ENCODE results near the gene CALR3.
A peak's percentile ranks its signal among the peaks of the same experiment; 100 is the strongest.
"Not testable (repeated sequence)": the region's sequence is repeated elsewhere in the genome, so short reads cannot be mapped to it uniquely, and the experiment has no call there.

Gene CALR3

GRCh38 chr19:16496613-16496983, 631 bp upstream of the CALR3 start:
- DNase-seq (ENCODE audit: low spot score) = peak; percentile 9

GRCh38 chr19:16486476-16486875, 9.5 kb downstream of the CALR3 start:
- DNase-seq (ENCODE audit: low spot score) = not testable (repeated sequence)

- no peak for DNase-seq (ENCODE audit: low spot score)
Observed at GRCh38 chr19:16482745-16483144, 13.2 kb downstream of the CALR3 start.

GRCh38 chr19:16477311-16477710, 18.7 kb downstream of the CALR3 start:
- DNase-seq (ENCODE audit: low spot score) = no peak

- no peak for DNase-seq (ENCODE audit: low spot score)
Observed at GRCh38 chr19:16476401-16476800, 19.6 kb downstream of the CALR3 start.

GRCh38 chr19:16473875-16474392, 22.0 kb downstream of the CALR3 start:
- no peak for DNase-seq (ENCODE audit: low spot score)

GRCh38 chr19:16472992-16473391, 23.0 kb downstream of the CALR3 start:
- DNase-seq (ENCODE audit: low spot score) = no peak

- DNase-seq (ENCODE audit: low spot score) = not testable (repeated sequence)
Observed at GRCh38 chr19:16472559-16472899, 23.4 kb downstream of the CALR3 start.

- DNase-seq (ENCODE audit: low spot score) = peak; percentile 26
Observed at GRCh38 chr19:16470911-16471811, 24.8 kb downstream of the CALR3 start.

GRCh38 chr19:16470541-16470910, 25.4 kb downstream of the CALR3 start:
- DNase-seq (ENCODE audit: low spot score) = no peak

GRCh38 chr19:16467581-16467980, 28.4 kb downstream of the CALR3 start:
- DNase-seq (ENCODE audit: low spot score) = no peak

GRCh38 chr19:16466802-16467427, 29.1 kb downstream of the CALR3 start:
- DNase-seq (ENCODE audit: low spot score) = not testable (repeated sequence)

GRCh38 chr19:16465239-16465638, 30.7 kb downstream of the CALR3 start:
- DNase-seq (ENCODE audit: low spot score) = no peak

- no peak for DNase-seq (ENCODE audit: low spot score)
Observed at GRCh38 chr19:16463991-16464575, 31.9 kb downstream of the CALR3 start.

GRCh38 chr19:16463341-16463990, 32.5 kb downstream of the CALR3 start:
- no peak for DNase-seq (ENCODE audit: low spot score)

GRCh38 chr19:16462757-16463250, 33.2 kb downstream of the CALR3 start:
- no peak for DNase-seq (ENCODE audit: low spot score)

- DNase-seq (ENCODE audit: low spot score) = no peak
Observed at GRCh38 chr19:16461630-16462051, 34.3 kb downstream of the CALR3 start.

- DNase-seq (ENCODE audit: low spot score) = no peak
Observed at GRCh38 chr19:16460454-16460853, 35.5 kb downstream of the CALR3 start.

- no peak for DNase-seq (ENCODE audit: low spot score)
Observed at GRCh38 chr19:16459680-16460079, 36.3 kb downstream of the CALR3 start.

- no peak for DNase-seq (ENCODE audit: low spot score)
Observed at GRCh38 chr19:16458391-16459341, 37.3 kb downstream of the CALR3 start.

GRCh38 chr19:16457954-16458331, 38.0 kb downstream of the CALR3 start:
- DNase-seq (ENCODE audit: low spot score) = no peak
